ENCODE data around the gene PSMD4.

Gene PSMD4

GRCh38 chr1:151293093-151293492 is 38.6 kb downstream of the PSMD4 start:
- no peak for DNase-seq

- DNase-seq = peak in 42 of 56 donors; percentile 4 to 81 (median 42)
Measured at GRCh38 chr1:151294742-151295462, 40.4 kb downstream of the PSMD4 start.

GRCh38 chr1:151309811-151310323 is 55.3 kb downstream of the PSMD4 start:
- DNase-seq = no peak

GRCh38 chr1:151311011-151311410 is 56.5 kb downstream of the PSMD4 start:
- no peak for DNase-seq

- peak in 44 of 56 donors; percentile 21 to 91 (median 64) for DNase-seq
Measured at GRCh38 chr1:151311589-151312331, 57.2 kb downstream of the PSMD4 start.

- no peak for DNase-seq
Measured at GRCh38 chr1:151312411-151312810, 57.9 kb downstream of the PSMD4 start.

- DNase-seq = no peak
Measured at GRCh38 chr1:151312826-151313225, 58.3 kb downstream of the PSMD4 start.

- DNase-seq = peak in 6 of 56 donors; percentile 7 to 20 (median 10)
Measured at GRCh38 chr1:151313501-151313900, 59.0 kb downstream of the PSMD4 start.

GRCh38 chr1:151314137-151314875 is 59.8 kb downstream of the PSMD4 start:
- DNase-seq = peak in 55 of 56 donors; percentile 20 to 94 (median 83)

- DNase-seq = no peak
Measured at GRCh38 chr1:151315565-151316235, 61.2 kb downstream of the PSMD4 start.
